ENCODE data around the gene SEC14L1.

DNA sequence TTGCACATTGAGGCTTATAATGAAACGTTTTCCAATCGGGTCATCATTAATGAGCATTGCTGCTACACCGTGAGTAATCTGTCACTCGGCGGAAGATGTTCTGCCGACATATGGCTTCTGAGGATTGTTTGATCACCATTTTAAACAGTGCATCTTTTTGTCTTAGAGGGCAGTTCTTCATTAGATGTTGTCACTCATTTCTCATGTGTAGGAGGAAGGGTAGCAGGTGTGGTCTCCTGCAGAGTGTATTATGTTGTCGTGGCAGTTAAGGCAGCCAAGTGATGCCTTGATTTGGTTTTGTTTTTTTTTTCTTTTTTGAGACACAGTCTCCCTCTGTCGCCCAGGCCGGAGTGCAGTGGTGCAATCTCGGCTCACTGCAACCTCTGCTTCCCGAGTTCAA lies 50.5 kb downstream of the SEC14L1 start:
- TF ChIP-seq POLR2A (IDR thresholded peaks at IDR 0.05; ENCODE audit: low read length) = no peak
- no peak for TF ChIP-seq HEYL (CRISPR knock-in tag; IDR thresholded peaks at IDR 0.05)
- TF ChIP-seq FOSL2 (IDR thresholded peaks at IDR 0.05) = no peak
- no peak for TF ChIP-seq FOSL2 (CRISPR knock-in tag; IDR thresholded peaks at IDR 0.05)
- TF ChIP-seq CHD2 (IDR thresholded peaks at IDR 0.05; ENCODE audit: low read length, partially characterized antibody) = no peak
- TF ChIP-seq, protein P1, sequence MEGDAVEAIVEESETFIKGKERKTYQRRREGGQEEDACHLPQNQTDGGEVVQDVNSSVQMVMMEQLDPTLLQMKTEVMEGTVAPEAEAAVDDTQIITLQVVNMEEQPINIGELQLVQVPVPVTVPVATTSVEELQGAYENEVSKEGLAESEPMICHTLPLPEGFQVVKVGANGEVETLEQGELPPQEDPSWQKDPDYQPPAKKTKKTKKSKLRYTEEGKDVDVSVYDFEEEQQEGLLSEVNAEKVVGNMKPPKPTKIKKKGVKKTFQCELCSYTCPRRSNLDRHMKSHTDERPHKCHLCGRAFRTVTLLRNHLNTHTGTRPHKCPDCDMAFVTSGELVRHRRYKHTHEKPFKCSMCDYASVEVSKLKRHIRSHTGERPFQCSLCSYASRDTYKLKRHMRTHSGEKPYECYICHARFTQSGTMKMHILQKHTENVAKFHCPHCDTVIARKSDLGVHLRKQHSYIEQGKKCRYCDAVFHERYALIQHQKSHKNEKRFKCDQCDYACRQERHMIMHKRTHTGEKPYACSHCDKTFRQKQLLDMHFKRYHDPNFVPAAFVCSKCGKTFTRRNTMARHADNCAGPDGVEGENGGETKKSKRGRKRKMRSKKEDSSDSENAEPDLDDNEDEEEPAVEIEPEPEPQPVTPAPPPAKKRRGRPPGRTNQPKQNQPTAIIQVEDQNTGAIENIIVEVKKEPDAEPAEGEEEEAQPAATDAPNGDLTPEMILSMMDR (IDR thresholded peaks at IDR 0.05) = no peak
- TF ChIP-seq, protein P2, sequence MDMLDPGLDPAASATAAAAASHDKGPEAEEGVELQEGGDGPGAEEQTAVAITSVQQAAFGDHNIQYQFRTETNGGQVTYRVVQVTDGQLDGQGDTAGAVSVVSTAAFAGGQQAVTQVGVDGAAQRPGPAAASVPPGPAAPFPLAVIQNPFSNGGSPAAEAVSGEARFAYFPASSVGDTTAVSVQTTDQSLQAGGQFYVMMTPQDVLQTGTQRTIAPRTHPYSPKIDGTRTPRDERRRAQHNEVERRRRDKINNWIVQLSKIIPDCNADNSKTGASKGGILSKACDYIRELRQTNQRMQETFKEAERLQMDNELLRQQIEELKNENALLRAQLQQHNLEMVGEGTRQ (IDR thresholded peaks at IDR 0.05) = no peak
- TF ChIP-seq, protein P3, sequence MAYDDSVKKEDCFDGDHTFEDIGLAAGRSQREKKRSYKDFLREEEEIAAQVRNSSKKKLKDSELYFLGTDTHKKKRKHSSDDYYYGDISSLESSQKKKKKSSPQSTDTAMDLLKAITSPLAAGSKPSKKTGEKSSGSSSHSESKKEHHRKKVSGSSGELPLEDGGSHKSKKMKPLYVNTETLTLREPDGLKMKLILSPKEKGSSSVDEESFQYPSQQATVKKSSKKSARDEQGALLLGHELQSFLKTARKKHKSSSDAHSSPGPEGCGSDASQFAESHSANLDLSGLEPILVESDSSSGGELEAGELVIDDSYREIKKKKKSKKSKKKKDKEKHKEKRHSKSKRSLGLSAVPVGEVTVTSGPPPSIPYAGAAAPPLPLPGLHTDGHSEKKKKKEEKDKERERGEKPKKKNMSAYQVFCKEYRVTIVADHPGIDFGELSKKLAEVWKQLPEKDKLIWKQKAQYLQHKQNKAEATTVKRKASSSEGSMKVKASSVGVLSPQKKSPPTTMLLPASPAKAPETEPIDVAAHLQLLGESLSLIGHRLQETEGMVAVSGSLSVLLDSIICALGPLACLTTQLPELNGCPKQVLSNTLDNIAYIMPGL (CRISPR knock-in tag; IDR thresholded peaks at IDR 0.05; ENCODE audit: borderline replicate concordance) = no peak
- no peak for TF ChIP-seq CBX2 (IDR thresholded peaks at IDR 0.05; ENCODE audit: borderline replicate concordance, low read depth)
- TF ChIP-seq, protein P4, sequence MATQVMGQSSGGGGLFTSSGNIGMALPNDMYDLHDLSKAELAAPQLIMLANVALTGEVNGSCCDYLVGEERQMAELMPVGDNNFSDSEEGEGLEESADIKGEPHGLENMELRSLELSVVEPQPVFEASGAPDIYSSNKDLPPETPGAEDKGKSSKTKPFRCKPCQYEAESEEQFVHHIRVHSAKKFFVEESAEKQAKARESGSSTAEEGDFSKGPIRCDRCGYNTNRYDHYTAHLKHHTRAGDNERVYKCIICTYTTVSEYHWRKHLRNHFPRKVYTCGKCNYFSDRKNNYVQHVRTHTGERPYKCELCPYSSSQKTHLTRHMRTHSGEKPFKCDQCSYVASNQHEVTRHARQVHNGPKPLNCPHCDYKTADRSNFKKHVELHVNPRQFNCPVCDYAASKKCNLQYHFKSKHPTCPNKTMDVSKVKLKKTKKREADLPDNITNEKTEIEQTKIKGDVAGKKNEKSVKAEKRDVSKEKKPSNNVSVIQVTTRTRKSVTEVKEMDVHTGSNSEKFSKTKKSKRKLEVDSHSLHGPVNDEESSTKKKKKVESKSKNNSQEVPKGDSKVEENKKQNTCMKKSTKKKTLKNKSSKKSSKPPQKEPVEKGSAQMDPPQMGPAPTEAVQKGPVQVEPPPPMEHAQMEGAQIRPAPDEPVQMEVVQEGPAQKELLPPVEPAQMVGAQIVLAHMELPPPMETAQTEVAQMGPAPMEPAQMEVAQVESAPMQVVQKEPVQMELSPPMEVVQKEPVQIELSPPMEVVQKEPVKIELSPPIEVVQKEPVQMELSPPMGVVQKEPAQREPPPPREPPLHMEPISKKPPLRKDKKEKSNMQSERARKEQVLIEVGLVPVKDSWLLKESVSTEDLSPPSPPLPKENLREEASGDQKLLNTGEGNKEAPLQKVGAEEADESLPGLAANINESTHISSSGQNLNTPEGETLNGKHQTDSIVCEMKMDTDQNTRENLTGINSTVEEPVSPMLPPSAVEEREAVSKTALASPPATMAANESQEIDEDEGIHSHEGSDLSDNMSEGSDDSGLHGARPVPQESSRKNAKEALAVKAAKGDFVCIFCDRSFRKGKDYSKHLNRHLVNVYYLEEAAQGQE (IDR thresholded peaks at IDR 0.05) = no peak
- TF ChIP-seq EP300 (IDR thresholded peaks at IDR 0.05) = no peak
- TF ChIP-seq, protein P5, sequence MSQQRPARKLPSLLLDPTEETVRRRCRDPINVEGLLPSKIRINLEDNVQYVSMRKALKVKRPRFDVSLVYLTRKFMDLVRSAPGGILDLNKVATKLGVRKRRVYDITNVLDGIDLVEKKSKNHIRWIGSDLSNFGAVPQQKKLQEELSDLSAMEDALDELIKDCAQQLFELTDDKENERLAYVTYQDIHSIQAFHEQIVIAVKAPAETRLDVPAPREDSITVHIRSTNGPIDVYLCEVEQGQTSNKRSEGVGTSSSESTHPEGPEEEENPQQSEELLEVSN (IDR thresholded peaks at IDR 0.05; ENCODE audit: borderline replicate concordance, low read depth) = no peak
- no peak for TF ChIP-seq MAZ (IDR thresholded peaks at IDR 0.05; ENCODE audit: borderline replicate concordance, low read depth, low read length)
- no peak for TF ChIP-seq NFE2L2 (conservative IDR thresholded peaks at IDR 0.05; ENCODE audit: low read length)
- TF ChIP-seq, protein P6, sequence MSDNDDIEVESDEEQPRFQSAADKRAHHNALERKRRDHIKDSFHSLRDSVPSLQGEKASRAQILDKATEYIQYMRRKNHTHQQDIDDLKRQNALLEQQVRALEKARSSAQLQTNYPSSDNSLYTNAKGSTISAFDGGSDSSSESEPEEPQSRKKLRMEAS (IDR thresholded peaks at IDR 0.05) = no peak

All from A549 (cell line).